Hepatic stellate cell (primary cell): Measurements from ENCODE around the gene ELMOD1.

ENCODE experiments used
- DNase-seq: peaks from one replicate; pipeline ENCODE4 v3.0.0; 2011; ENCODE audit warnings: low spot score

The ELMOD1 gene

DNA sequence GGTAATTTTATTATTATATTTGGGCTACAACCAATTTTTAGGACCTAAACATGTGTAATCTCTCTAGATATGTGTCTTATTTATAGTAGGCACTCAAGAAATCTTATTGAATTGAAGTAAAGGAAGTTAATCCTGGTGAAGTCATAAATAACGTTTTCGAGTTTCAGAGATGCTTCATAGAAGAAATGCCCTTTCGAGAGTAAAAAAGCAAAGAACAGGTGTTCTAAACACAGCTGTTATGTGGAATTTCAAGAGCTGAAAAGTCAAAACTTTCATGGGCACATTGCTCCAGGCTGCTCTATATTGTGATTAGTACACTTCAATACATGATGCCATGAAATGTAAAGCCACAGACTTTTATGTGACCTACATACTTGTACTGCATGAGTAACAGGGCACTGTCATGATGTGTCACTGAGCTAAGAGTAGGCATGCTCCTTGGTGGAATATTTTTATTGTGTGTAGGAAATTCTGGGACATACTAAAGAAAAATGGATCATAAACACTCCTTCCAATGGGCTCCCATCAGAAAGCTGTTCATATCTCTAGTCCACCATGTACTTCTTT lies 7.2 kb upstream of the ELMOD1 start:
- DNase-seq = no peak

DNA sequence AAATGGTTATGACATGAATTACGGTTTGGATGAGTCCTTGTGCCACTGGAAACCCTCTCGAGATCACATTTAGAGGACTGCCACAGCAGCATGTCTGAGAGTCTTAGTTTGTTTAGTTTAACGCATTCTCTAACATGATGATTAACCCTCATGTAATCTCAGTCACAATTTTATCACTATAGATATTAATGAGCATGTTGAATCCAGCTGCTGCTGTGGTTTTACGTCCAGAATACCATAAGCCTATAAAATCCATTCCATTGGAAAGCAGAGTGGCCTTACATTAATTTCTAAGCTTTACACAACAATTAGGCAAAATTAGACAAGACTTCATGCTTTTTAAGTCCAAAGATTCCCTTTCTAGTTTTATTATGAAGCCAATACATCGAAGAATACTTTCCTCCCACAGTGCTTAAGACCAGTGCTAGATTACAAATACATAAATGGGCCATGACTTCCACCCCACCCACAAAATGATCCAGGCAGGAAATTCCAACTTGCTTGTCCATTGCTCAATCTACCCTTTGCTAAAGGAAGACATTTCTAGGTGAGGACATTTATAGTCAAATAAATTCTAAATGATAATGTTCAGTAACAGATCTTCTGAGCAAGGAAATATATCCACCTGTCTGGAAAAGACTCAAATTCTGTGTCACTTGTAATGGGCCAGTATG lies 3.5 kb upstream of the ELMOD1 start:
- DNase-seq = no peak

DNA sequence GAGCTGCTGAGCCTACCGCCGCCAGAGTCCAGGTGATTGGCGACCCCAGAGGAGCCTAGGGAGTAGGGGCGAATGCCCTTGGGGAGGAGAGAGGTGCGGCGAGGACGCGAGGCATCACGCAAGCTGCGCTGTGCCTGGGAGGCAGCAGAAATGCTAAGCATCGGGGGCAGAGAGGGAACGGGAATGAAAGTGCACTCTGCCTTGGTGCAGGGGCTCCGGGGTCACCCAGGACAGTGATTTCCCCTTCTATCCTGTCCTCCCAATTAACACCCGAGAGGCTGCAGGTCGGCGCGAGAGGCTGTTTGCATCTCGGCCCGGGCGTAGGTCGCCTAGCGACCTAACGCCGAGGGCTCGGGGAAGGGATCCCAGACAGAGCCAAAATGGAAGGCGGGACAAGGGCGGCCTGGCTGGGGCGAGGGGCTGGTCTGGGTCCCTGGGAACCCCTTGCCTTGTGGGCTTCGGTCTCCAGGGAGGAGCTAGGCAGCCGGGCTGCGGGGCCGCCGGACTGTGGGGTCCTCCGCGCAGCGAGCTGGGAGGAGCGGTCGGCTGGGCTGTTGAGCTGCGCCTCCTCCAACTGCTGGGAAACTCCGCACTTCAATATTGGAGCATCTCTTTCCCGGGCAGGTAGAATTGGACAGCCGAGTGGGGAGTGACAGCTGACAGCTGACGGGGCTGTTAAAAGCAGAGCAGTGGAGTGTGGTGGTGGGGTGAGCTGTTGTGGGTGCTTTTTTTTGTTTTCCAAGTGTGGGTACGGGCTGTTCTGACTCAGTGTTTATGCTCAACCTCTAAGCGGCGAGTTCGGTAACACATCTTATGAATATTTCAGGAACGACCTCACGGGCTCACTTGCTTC lies 657 bp downstream of the ELMOD1 start:
- no peak for DNase-seq

DNA sequence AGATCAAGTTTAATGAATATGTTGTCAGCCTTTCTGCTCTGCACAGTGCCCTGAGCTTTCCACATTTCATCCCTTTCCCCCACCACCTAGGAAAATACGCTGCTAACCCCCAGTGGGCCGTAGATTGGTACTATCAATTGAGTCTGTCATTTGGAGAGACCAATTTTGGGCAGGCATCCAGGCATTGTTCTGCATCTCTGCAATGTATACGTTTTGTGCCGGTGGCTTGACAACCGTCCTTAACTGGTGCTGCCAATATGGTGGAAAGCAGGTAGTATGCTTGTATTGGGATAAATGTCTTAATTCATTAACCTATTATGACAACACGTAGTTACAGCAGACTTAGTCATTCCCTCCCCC lies 1.3 kb downstream of the ELMOD1 start:
- no peak for DNase-seq

DNA sequence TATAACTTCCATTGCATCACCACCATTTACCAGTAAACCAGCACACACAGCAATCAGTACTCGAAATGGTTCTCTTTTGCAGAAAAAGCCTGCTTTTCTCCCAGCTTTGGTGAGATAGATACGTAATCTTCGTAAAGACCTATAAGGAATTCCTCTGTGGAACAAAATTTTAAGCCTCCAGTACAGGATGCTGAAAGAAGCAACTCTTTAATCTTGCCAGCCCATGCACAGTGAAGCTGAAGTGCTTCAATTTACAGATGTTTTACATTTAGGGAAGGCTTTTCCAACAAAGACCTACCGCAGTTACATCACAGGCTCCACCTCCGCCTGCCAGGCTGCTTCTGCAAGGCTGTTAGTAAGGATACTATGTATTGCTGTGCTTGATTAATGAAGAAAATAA lies 1.9 kb downstream of the ELMOD1 start:
- no peak for DNase-seq

DNA sequence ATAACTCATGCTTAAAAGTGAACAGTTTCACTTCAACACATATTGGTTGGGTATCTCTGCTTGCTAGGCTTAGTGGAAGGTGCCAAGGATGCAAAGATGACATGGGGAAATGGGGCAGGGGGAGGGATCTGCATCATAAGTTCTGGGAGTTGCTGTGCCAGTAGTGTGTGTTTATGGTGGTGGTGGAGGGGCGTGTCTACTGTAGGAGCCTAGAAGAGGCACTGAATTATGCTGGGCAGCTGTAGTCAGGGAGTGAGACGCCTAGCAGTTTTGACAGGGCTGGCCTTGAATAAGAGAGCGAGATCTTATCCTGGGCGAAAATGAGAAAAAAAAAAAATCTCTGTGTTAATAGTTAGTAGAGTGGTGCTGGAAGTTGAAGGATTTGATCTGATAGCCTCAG lies 3.0 kb downstream of the ELMOD1 start:
- DNase-seq = no peak

DNA sequence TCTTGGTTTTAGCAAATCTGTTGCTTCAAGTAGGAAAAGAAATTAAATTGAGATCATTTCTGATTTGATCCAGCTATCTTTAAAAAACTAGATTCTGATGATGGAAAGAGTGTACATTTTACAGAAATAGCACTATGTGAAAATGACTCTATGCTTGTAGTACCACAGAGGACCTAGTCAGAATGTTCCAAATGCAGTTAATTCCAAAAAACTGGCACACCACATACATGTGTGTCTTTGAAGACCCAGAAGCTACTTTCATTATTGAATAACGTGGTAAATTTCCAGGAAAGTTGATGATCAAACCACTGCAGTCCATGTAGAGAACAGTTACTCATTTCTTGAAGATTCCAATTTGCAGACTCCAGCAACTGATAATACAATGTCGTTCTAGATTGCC lies 3.8 kb downstream of the ELMOD1 start:
- no peak for DNase-seq

DNA sequence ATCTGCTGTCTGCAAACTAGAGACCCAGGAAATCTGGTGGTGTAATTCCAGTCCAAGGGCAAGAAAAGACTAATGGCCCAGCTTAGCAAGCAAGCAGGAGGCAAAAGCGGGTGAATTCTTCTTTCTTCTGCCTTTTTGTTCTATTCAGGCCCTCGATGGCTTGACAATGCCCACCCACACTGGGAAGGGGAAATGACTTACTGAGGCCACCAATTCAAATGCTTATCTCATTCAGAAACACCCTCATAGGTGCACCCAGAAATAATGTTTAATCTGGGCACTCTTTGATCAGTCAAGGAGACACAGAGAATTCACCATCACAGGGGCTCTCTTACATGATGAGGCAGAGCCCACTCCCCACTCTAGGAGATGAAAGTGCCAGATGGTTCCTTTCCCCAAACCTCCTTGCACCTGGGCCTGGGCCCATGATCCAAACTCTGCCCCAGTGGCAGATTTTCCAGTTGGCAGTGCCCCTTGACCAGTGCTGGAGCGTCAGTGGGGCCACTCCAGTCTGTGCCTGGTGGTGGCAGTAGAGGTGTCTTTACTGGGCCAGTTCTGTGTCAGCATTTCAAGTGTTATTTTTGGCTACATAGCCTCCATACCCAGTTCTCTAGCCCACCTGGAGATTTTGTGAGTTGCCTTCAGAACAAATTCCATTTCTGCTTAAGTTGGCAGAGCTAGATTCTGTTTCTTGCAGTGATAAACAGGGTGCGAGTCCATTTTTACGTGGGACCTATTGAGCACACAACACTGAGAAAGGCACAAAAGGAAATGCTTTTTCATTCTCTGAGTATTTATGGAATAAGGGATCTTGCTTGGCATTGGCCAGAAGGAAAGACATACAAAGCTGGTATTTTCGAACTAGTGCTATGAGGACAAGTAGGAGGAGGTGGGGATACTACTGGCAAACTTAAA lies 7.5 kb downstream of the ELMOD1 start:
- no peak for DNase-seq

DNA sequence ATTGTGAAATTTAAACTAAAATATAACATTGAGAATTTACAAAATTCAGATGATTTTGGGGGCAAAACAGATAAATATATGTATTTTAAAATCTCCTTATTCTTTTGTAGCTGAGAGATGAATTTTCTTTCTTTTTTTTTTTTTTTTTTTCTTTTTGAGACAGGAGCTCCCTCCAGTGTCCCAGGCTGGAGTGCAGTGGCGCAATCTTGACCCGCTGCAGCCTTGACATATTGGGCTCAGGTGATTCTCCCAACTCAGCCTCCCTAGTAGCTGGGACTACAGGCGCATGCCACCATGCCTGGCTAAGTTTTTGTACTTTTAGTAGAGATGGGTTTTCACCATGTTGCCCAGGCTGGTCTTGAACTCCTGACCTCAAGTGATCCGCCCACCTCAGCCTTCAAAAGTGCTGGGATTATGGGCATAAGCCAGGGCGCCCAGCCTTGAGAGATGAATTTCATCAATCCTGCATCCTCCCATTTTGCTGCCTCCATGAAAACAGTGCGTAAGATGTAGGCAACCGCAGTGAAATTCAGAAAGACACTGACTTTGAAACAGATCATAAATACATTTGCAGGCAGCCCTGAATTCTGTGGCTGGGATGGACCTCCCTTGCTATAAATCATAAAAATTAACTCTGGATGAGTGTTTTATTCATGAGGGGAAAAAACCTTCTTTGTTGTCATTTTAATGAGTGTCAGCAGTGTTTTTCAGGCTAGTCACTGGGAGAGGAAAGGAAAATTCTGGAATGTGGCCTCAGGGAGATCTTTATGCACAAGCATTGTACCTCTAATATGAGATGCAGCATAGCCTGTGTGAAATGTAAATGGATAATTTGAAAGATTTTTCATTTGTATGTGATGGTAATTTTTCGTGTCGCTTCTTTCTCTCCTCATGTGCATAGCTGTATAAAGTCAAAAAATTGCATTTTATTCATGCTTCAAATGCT lies 14.4 kb downstream of the ELMOD1 start:
- DNase-seq = no peak

DNA sequence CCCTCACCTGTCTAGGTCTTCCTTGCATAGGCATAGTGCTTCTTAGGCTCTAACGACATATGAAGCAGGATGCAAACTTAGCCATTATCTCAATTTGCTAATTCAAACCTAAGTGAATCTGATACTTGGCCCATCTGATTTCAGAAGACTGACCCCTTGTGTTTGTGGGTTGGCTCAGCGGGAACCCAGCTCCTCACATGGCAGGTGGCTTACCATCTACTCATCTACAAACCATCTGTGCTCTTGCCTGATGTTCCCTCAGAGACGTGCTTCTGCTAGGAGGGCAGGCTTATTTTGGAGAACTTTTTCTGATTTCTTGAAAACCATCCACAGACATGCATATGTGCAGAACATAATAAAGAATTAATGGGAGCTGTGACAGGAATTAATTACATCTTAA lies 15.2 kb downstream of the ELMOD1 start:
- DNase-seq = no peak

DNA sequence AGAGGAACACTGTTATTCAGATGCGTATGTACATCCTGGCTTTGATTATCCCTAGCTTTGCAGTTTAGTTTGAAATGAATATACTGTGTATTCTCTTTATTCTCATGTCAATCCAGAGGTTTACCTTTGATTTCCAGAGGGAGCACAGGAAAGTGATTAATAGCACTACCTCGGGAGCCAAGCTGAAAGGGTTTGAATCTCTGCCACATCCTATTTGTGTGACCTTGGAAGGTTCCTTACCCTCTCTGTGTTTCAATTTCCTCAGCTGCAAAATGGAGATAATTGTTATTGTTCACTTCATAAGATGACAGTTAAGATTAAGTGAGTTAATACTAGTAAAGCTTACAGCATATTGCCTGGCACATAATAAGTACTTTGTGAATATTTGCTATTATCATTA lies 17.9 kb downstream of the ELMOD1 start:
- DNase-seq = no peak

DNA sequence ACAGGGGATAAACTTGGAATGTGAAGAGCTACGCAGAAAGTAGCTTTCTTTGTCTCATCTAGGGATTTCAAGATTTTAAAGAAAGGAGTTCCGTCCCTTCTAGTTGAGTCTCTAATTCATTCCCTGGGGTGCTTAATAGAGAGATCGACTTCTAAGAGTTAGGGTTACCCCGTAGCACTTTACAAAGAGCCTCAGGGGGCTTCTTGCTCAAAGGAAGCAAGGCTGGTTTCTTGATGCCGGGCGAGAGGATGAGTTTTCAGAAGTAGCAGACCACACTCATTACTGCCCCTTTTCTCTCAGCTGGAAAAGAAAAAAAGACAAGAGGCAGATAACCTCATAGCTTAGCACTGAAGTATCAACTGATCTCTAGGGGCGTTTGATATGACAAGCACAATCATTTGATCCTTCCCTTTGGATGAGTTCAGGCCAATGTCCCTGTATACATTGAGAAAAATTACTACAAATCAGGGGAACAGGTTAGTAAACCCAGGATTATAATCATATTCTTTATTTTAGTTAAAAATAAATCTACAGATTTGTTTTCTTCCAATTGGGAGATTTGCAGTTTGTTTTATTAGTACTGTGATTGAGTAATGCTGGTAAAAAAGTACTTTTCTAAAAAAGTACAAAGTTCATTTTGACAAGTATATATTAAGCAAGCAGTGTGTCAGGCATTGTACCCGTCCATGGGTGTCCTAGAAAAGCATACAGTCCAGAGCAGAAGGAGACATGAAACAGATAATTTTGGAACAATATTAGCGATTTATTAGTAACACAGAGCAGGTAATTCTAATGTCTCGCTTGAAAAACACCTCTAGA lies 18.7 kb downstream of the ELMOD1 start:
- DNase-seq = no peak

DNA sequence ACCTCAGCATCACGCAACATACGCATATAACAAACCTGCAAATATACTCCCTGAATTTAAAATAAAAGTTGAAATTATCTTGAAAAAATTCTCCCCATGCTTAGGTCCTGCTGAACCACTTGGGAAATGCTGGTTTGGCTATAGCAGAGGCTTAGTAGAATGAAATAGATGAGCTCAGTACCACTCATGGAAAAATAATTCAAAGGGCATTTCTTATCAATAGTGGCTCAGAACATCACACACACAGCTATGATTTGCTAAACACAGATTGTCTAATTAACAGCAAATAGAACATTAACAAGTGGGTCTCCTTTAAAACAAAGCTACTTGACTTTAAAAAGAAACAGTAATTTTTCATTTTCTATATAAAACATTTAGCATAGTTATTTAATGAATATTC lies 21.5 kb downstream of the ELMOD1 start:
- no peak for DNase-seq

DNA sequence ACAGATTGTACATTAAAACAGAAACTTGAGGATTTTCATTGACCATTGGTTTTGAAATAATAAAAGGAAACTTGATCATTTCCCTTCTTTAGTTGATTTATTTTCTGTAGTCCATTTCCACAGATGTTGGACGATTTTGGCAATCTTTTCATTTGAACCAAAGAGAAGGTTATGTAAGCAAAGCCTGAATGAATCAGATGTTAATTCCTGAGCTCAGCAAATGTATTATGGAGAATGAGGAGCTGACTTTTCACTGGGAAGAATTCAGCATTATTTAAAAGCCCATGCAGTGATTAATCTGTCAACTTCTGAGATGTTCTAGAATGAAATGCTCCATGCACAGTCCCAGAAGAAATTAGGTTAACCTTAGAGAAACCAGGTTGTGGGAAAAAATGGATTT lies 29.0 kb downstream of the ELMOD1 start:
- DNase-seq = no peak

DNA sequence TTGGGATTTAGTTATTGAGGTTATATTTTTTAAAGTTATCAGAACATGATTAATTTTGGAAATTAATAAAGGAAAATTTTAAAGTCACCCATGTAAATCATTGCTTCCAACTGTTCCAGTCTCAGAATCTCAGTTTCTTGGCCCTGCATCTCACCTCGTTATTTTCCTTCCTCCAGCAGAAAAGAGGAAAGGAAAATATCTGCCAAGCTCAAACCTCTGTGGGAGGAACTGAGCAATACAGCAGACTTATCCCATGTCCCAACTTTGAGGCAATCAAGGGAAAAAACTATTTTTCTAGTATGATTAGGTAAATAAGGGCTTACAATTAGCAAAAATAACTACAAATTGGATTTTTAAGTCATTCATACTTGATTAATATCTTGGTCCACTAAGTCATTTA lies 30.1 kb downstream of the ELMOD1 start:
- no peak for DNase-seq

DNA sequence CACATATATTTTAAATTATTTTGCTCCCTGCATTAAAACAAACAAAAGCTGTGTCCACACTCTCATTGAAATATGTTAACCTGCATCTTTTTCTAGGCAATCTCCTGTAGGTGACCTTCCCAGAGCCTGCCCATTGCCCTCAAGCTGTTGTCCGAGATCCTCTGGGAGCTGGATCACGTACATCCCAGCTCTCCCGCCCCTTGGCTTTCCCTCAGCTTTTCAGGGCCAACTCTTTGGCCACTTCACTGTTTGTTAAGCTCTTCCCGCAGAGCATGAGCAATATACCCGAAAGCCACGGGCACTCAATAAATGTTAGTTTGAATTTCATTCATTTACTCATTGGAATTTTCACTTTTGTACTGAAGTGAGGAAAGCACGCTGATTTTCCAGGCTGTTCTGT lies 32.2 kb downstream of the ELMOD1 start:
- no peak for DNase-seq

DNA sequence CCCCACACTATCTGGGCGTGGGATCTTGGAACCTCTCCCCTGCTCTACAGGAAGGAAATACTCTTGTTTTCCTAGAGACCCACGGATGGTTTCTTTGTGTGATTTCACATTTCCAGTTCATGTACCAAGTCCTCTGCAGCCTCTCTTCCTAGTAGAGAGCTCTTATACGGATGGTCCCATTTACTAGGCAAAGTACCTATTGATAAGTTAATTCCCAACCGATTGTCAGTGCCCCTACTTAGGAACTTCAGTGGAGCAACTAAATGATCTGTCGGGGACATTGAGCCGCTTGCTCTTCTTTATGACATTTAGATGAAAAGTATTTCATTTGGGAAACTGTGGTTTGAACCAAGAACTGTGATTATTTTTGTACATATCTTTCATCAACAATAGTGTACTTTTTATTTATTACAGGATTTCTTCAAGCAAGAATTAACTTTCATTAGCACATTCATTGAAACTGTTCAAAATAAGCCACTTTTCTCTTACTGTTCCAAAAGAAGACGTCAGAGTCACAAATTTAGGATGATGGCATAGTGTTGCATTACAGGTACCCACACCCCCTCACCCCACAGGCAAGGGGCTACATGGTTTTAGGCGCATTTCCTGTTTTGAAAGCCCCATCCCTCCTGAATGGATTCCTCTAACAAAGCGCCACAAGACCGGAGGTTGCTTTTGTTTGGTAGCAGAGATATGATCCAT lies 34.2 kb downstream of the ELMOD1 start:
- no peak for DNase-seq

DNA sequence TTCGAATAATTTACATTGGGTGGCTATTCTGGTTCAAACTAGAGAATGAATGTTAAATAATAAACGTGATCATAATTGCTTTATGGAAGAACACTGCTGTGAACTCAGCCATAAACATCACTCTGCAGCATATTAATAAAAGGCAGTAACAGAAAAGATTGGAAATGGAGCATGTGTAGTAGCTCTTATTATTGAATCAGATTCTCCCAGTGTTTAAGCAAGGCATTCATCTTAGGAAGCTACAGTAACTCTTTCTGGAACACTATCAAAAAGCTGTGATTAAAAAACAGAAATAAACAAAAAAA lies 34.7 kb downstream of the ELMOD1 start:
- no peak for DNase-seq

DNA sequence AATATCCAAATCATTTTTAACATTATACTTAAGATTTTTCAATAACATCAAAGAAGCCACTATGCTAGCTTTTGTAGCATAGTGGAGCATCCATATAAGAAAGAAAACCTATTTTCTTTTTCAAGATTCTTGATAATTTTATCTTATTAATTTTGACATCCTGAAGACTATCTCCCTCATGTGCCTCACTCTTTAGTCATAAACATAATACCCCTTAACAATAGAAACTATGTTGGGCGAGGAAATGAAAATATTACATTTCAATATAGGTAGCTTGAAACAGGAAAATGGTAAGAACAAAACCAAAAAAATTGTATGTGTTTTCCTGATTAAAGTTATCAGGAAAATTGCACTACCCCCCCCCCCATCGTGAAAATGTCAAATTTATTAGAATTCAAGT lies 40.1 kb downstream of the ELMOD1 start:
- DNase-seq = no peak

DNA sequence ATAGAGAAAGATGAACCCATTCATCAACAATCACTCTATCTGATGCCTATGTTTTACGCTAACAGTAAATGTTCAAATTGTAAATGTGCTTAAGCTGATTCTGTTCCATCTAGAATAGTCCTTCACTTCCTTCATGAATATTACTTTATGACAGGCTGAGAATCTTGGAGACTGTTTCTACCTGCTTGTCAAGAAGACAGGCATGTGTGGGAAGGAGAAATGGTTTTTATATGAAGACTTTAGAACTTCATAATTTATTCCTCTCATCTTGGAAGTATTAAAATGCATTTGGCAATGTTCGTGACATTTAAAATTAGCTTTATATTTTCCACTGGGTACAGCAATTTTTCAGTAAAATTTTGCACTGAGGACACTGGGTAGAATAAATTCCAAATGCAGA lies 41.0 kb downstream of the ELMOD1 start:
- no peak for DNase-seq
